NCI-H524 (cell line): ENCODE data around the gene COL20A1.
A peak's percentile ranks its signal among the peaks of the same experiment; 100 is the strongest.

Source experiments
- DNase-seq, 2 experiments: peaks; one replicate each; lab custom pipeline; 2025; lab: John Stamatoyannopoulos, UW

Gene COL20A1

DNA sequence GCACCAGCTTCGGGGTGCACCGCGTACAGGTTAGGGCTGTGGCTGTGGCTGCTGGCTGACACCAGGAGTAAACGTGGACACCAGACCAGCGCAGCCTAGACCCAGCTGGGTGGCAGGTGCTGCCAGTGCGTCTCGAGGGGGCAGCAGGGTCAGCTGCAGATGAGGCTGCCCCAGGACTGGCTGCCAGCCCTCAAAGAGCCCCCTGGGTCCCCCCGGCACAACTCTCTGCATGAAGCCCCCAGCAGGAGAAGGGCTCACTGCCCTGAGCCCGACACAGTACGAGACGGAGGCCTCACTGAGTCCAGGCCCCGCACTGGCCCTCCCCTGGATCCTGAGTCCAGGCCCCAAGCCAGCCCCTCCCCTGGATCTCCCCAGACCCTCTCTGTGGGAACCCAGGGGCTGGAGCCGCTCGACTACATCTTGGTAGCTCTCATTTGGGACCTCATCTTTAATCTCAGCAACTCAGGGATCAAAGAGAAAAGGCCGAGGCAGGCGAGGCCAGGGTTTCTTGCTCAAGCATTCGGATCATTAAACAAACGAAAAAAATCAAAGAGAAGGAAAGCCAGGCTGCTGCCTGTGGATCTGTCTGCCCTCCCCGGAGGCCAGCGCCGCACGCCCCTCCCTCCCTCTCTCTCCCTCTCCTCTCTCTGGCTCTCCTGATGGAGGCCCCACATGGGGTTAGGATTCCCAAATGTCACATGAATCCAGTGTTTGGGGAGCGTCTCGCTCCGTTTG, 31.8 kb upstream of the COL20A1 start:
- DNase-seq: no peak

DNA sequence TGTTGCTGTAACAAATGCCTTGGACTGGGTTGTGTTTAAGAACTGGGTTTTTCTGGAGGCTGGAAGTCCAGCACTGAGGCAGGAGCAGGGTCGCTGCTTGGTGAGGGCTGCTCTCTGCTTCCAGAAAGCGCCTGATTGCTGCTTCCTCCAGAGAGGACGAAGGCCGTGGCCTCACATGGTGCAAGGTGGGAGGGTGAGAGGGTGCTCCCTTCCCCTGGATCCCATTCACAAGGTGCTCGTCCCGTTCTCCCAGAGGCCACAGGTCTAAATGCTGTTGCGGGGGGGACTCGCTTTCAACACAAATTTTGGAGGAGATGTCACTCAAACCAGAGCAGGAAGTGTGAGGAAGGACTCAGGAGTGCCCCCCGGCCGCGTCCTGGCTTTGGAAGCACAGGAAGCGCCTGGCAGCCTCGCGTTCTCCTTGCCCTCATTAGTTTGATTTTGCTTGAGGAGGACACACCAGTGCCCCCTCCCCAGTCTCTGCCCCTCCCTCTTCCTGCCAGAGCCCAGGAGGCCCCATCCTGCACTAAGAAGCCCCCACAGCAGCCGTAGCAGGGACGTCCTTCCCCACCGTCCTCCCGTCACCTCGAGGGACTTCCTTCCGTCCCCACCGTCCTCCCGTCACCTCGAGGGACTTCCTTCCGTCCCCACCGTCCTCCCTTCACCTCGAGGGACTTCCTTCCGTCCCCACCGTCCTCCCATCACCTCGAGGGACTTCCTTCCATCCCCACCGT, 31.0 kb upstream of the COL20A1 start:
- no peak for DNase-seq

DNA sequence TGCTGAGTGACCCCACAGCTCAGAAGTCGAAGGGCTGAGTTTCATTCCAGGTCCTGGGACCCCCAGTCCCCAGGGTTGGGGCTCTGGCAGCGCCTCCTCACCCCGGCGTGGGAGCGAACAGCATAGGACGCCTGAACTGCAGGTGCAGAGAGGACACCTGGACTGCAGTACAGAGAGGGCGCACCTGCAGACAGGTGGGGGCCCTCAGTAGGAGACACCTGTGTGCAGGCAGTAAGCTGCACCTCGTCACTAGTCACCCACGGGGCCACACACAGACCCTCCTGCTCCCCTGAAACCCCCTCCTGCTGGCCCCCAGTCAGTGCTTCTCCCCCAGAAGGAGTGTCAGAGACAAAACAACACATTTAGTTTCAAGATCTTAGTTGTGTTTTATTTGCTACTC, 30.1 kb upstream of the COL20A1 start:
- no peak for DNase-seq

DNA sequence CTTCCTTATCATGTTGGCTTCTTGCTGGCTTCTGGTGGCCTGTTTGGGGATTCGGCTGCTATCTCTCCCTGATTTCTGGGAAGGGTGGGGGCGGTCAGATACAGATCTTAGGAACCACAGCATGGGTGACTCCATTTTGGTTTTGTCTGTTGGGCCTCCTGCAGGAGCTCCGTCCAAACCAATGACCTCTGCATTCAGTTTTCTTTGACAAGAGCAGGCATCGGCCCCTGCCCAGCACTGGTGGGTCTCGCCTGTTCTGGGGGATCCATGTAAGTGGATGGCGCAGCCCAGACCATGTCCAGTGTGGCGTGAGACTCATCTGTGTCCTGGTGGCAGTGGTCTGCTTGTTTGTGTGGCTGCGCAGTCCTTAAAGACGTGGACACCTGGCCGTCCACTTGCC, 29.0 kb upstream of the COL20A1 start:
- no peak for DNase-seq

DNA sequence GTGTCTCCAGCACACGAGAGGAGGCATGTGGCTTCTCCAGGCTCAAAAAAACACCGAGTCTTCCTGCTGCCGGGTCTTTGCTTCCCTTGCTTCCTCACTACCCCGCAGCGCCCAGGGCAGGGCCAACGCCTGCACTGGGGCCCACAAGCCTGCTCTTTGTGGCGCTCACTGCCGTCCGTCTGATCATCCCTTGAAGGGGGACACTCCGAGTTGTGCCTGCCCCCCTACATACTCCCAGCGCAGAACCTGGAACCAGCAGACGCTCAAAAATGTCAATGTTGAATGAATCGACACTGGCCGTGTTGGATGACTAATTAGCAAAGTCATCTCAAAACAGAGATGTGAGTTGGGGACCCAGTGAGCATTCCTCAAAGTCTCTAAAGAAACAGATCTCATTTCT, 28.5 kb upstream of the COL20A1 start:
- DNase-seq: no peak

DNA sequence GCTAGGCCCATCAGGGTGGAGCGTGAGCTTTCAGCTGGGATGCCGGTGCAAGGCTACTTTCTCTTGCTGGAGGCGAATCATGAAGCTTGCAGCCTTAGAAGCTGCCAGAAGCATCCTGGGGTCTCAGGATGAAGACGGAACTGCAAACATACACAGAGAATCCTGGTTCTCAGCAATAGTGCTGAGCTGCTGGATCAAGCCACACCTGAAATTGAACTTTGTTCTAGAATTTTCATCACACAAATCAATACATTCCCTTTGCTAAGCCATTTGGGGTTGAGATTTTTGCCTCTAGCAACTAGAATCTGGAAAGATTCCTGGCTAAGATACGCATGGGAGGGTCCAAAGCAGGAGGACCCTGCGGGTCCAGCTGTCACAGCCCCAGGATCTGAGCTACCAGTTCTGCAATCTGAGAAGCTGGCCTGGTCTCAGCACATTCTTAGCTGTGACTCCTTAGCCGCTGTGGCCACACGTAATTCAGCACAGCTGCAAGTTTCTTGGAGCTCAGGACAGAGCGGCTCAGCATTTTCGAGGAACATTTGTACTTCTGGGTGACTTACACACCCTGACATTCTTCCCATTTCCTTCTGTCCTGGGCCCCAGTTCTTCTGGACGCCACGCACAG, 27.0 kb upstream of the COL20A1 start:
- DNase-seq: no peak

DNA sequence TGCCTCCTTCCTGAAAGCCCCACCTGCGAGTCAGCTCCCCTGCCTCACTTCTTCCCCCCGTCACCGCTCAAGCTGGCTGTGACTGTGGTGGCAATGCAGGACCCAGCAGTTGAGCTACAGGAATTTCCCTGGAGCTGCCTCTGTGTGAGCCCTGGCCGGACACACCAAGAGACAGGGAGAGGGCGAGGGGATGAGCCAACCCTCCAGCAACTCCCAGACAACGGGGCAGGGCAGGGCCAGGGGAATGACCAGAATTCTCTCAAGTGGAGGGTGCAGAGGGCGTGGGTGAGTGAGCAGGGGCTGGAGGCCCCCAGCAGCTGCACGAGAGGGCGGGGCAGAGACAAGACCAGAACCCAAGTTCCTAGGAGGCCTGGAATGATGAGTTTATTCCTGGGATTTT, 25.3 kb upstream of the COL20A1 start:
- DNase-seq: no peak

DNA sequence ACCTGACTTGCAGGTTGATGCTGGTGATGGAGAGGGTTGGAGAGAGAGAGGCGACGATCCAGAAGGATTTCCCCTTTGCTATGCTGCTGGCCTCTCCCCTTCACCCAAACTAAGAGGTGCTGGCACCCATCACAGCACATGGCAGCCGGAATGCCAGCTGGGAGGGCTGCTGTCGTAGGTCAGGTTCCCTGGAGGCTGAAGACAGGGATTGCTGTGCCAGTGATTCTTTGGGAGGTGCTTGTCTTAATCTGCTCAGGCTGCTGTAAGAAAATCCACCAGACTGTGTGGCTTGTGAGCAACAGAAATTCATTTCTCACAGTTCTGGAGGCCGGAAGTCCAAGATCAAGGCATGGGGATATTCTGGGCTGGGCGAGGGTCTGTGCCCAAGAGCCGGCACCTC, 24.7 kb upstream of the COL20A1 start:
- peak; percentile 18 to 42 for DNase-seq

DNA sequence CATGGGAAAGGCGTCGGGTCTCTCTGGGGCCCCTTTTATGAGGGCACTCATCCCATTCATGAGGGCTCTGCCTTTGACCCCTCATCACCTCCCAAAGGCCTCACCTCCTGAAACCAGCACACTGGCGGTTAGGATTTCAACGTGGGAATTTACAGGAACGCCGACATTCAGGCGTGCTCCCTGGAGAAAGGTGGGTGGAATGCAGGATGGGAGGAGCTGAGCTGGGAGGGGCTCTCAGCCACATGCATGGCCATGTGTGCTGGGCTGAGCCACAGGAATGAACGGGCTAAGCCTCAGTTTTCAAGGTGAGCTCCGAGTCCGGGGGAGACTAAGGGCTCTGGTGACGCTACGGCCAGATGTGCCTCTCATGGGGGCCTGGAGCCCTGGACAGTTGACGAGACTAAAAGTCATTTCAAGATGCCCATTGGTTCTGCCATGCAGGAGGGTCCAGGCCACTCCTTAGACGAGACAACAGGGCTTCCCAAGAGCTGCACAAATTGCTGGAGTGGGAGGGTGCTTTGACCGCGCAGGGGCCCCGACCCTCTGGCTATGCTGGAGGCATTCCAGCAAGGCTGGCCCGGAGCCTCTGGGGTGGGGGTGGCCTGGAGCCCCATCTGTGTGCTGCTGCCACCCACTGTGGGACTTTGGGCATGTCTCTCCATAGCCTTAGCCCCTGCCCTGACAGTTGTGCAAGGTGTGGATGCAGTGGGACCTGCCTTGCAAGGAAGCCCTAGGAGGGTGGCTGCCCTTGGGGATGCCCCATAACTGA, 24.1 kb upstream of the COL20A1 start:
- DNase-seq: no peak

DNA sequence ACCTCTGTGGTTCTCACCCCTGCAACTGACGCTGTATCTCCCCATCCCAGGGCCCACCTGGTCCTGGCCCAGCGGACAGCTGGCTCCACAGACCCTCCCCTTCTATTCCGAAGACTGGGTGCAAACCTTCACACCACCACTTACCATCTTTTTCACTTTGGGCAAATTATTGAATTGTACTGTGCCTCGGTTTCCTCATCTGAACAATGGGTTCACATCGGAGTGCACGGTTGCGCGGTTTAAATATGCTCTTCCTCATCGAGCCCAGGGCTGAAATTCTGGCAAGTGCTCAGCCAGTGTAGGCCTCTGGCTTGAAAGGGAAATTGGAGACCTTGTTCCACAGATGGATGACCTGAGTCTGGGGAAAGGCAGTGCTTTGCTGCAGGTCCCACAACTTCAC, 23.3 kb upstream of the COL20A1 start:
- no peak for DNase-seq

DNA sequence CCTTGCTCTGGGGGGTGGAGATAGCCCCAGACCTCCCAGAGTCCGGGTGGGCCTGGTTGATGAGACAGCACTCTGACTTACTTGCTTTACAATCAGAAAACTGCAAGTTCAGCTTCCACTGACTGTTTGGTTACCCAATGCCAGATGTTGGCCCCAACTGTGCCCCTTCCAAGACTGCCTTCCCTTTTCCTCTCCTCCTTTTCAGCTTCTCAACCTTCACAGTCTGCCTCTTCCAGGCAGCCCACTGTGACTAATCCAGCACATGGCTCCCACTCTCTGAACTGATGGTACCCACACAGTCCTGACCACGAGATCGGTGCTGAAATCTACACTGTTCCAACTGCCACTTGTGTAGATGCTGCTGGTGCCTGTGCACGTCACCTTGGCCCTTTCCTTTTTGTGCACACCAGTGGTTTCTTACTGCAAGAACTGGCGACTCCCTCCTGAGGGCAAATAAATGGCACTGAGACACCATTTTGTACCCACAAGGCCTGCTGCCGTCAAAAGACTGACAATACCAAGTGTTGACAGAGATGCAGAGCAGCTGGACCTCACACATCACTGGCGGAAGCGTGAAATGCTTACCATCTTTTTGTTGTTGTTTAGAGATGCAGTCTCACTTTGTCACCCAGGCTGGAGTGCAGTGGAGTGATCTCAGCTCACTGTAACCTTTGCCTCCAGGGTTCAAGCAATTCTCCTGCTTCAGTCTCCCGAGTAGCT, 22.2 kb upstream of the COL20A1 start:
- DNase-seq: no peak

DNA sequence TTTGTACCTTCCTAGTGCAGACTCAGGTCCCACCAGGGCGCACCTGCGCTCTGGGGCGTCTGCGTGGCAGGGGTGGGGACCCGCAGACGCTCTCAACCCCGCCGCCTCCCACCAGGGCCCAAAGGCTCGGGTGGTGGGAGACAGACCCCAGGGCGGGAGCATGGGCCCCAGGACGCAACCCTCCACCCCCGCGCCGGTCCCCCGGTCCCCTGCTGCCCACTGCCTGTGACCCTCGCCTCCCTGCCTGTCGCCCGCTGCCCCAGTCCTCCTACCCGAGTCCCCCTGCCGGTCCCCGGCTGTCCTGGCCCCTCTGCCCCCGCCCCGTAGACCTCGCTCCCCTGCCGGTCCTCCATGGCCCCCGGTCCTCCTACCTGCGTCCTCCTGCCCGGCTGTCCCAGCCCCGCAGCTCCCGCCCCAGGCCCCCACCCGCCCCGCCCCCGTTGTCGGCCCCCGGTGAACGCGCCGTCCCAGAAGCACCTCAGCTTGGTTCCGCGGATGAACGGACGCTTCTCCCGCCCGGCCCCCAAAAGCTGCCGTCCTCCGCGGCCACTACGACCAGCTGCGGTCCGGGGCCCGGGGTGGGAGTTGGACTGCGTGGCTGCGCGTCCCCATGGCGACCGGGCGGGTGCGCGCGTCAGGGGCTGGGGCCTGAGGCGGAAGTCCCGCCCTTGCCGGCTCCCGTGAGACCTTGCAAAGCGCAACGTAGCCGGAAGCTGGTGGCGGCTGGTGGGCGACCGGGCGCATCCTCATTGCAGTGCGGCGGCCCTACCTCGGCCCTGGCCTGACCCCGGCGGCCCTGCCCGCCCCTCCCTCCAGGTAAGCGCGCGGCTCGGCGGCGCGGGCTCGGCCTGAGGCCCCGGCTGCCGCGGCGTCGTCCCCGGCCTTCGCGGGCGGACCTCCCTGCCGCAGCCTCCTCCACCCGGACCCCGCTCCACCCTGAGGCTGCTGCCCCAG, 20.6 kb upstream of the COL20A1 start, which contains the start of gene ARFGAP1:
Gene ARFGAP1 (plus strand): TSS at position 709 of the 954 bp plus-strand sequence. CDS start 2,768 bp downstream, outside the sequence.
- DNase-seq: peak; percentile 41 to 80

DNA sequence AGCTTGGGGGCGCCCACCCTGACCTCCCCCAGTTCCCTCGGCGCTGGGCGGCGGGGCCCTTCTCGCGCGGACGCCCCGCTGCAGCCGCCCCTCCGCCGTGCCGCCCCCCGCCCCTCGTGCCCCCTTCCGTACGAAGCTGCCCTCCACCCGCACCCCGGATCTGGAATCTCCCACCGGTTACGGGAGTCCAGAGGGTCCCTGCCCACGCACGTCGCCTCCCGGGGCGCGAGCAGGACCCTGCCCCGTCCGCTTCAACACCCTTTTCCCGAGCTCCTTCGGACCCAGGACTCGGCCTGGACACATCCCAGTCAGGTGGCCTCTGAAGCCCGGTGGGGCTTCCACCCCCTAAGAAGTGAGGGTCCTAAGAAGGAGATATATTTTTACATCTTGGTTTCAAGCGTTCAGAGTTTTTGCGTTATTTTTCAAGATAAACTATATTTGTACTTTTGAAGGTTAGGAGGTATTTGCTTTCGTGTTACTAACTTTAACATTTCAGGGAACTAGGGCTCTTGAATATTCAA, 19.9 kb upstream of the COL20A1 start:
- no peak for DNase-seq

DNA sequence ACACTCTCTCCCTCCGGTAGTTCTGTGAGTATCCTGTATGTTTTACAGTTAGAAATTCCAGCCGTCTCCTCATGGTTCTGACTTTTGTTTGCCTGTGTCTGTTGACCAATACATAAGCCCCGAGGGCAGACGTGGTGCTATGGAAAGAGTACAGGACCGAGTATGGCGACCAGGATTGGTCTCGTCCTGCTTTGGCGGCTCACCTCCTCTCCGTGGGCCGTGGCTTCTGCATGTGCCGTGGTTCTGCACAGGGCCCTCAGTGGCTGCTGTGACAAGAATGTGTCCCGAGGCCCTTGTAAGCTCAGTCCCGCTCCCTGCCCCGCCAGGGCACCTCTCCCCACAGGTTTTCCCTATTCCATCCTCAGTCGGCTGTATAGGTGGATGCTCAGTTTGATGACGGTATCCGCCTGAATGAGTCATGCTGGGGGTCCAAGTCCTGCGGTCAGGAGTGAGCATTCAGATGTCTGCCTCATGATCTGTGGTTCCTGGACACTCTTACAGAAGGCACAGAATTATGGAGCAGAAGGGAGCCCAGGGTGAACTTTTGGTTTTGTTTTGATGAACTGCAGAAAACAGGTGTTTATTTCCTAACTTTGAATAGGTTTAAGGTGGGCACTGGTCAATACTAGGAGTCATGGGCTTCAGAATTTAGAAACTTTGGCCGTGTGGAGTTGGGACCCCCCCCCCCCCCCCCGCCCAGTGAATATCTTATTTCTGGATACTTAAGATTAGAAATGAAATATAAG, 19.2 kb upstream of the COL20A1 start:
- no peak for DNase-seq

DNA sequence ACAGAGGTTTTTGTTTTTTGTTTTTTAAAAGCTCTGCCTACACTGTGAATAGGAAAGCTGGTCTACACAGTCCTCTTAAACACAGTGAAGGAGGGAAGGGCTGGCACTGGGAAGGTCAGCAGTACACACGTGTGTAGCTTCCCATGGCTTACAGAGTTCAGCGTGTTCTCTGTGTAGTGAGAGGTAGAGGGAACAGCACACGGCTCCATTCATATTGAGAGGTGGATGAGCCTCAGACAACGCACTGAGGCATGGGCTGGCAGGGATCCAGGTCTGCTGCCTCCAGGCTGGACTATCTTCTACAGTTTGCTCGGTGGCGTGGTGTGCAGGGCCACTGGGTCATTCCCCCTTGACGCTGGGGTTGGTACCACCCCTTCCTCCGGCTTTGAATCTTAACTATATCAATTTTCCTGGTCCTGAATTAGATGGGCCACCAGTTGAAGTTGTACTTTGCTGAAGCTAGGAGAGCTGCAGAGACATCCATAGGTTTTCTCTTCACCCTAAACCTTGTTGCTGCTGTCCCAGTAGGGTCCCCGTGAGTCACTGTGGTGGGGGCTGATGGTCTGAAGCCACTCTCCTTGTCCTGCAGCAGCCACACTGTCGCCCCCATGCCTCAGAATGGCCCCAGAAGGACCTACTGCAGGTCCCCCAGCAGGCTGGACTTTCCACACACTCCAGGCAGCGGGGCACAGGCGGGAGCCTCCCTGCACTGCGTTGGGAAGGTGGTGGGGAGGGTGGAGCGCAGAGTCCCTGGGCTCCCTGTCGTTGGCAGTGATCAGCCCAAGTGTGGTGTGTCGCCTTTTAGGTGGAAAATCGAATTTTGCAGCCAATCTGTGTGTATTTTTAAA, 18.4 kb upstream of the COL20A1 start:
- DNase-seq: no peak

DNA sequence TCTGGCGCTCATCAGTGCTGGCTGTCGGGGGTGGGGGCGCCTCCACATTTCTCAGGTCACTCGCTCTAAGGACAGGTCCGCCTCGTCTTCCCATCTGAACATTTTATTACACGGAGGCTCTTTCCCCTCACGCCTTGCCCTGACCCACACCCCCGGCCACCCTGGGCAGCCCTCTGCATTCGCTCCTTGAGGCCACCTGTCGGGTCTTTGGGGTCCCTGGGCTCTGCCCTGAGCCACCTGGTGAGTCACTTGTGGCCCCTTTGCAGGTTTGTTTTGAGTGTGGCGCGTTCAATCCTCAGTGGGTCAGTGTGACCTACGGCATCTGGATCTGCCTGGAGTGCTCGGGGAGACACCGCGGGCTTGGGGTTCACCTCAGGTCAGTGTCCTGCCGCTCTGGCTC, 17.2 kb upstream of the COL20A1 start:
- no peak for DNase-seq

DNA sequence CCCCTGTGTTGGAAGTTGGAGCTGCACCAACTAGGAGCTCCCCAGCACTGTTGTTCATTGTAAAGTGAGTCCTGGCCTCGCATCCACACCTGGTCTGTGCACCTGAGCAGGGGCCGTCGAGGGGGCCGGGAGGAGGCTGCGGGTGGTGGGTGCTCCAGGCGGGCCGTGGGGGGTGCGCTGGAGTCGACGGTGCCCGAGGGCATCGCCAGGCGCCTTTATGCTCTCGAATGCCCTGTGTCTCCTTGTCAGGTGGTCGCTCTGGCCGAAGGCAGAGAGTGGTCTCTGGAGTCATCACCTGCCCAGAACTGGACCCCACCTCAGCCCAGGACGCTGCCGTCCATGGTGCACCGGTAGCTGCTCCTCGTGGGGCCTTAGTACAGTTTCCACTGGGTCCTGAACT, 16.0 kb upstream of the COL20A1 start:
- DNase-seq: no peak

DNA sequence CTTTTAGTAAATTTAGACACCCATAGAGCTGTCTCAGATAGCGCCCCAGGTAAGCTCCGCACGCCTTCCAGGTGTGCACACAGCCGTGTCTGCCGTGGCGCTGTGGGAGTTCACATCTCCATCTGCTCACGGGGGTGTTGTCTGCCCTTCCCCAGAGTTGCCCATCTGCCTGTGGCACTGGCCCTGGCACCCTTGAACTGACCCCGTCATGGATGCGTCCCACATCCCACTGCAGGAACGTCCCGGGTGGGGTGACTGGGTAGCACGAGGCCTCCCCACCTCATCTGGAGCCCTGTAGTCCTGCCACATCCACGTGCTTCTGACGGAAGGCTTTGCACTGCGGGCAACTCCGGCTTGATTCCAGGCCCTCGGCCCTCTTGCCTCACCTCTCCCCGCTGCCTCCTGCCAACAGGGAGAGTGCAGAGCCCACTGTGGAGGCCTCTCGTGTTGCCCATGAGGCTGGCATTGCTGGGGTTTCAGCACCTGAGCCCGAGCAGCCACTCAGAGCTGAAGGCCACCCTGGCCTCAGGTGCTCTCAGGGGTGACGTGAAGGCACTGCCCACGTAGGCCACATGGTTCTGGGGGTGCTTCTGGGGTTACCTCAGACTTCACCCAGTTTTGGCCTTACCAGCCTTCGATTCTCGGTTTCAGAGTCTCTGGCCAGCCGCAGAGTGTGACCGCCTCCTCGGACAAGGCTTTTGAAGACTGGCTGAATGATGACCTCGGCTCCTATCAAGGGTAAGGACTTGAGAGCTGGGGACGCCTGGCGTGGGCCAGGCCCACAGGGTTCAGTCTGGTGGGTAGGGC, 15.3 kb upstream of the COL20A1 start:
- no peak for DNase-seq
